HG03469 (cell line): ENCODE data around the gene UGT2A1.
"Not testable (repeated sequence)": the region's sequence is repeated elsewhere in the genome, so short reads cannot be mapped to it uniquely, and the experiment has no call there.

Source experiments
- ATAC-seq: cut with Tn5 transposase; IDR thresholded peaks from one replicate; pipeline ENCODE4 v1.9.1; 2021; ENCODE audit warnings: mild to moderate bottlenecking, moderate library complexity, moderate number of reproducible peaks; ENCODE audit not compliant: unreplicated experiment

The UGT2A1 gene

GRCh38 chr4:69653147-69653546 lies at the start of gene UGT2A1:
Gene UGT2A1, minus strand, starts transcription at chr4:69653247. Its CDS starts 5,603 bp downstream, at chr4:69647644.
- no peak for ATAC-seq

- no peak for ATAC-seq
These were observed 49.2 kb upstream of the UGT2A1 start for GRCh38 chr4:69702201-69702600.

- ATAC-seq = no peak
These were observed 48.6 kb upstream of the UGT2A1 start for GRCh38 chr4:69701696-69702095.

- no peak for ATAC-seq
These were observed 44.6 kb upstream of the UGT2A1 start for GRCh38 chr4:69697536-69698242.

GRCh38 chr4:69689599-69689998 lies 36.6 kb upstream of the UGT2A1 start:
- peak; percentile 70 for ATAC-seq

GRCh38 chr4:69684804-69685203 lies 31.8 kb upstream of the UGT2A1 start:
- ATAC-seq = no peak

- no peak for ATAC-seq
These were observed 15.6 kb upstream of the UGT2A1 start for GRCh38 chr4:69668680-69669079.

- not testable (repeated sequence) for ATAC-seq
These were observed 11.0 kb upstream of the UGT2A1 start for GRCh38 chr4:69664009-69664408.

- ATAC-seq = not testable (repeated sequence)
These were observed 8.2 kb upstream of the UGT2A1 start for GRCh38 chr4:69661130-69661803.

- ATAC-seq = no peak
These were observed 5.1 kb upstream of the UGT2A1 start for GRCh38 chr4:69658133-69658532.

GRCh38 chr4:69656653-69657158 lies 3.7 kb upstream of the UGT2A1 start:
- no peak for ATAC-seq

- no peak for ATAC-seq
These were observed 2.2 kb downstream of the UGT2A1 start for GRCh38 chr4:69650872-69651271.

- ATAC-seq = no peak
These were observed 3.4 kb downstream of the UGT2A1 start for GRCh38 chr4:69649629-69650028.

- ATAC-seq = no peak
These were observed 3.8 kb downstream of the UGT2A1 start for GRCh38 chr4:69649207-69649606.

GRCh38 chr4:69642961-69643360 lies 10.1 kb downstream of the UGT2A1 start:
- ATAC-seq = no peak

- no peak for ATAC-seq
These were observed 12.8 kb downstream of the UGT2A1 start for GRCh38 chr4:69640289-69640688.

- ATAC-seq = no peak
These were observed 13.5 kb downstream of the UGT2A1 start, which contains the start of gene UGT2A2 for GRCh38 chr4:69639542-69639941. Gene UGT2A2, minus strand, starts transcription at chr4:69639642. Its CDS starts 2 bp downstream, at chr4:69639640.

GRCh38 chr4:69617083-69617694 lies 35.9 kb downstream of the UGT2A1 start:
- no peak for ATAC-seq

- ATAC-seq = no peak
These were observed 42.6 kb downstream of the UGT2A1 start for GRCh38 chr4:69610484-69610883.

- no peak for ATAC-seq
These were observed 52.0 kb downstream of the UGT2A1 start for GRCh38 chr4:69601065-69601464.

- no peak for ATAC-seq
These were observed 53.0 kb downstream of the UGT2A1 start for GRCh38 chr4:69600013-69600412.

GRCh38 chr4:69594382-69594781 lies 58.7 kb downstream of the UGT2A1 start:
- ATAC-seq = no peak
